Measurements from ENCODE around the gene NELFA.

Gene NELFA

DNA sequence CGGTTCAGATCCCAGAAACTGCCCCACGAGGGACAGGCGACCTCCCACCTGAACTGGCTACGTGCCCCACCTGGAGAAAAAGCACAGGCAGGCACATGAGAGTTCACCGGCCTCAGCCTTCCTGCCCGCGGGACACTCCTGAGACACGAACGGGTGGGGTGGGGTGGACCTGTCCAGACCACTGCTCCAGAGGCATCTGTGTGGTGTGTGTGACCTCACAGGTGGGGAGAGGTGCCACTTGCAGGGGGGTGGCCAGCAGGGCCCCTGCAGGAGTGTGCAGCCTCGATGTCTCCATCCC is 18.5 kb downstream of the NELFA start:
- TF ChIP-seq ZNF70 (CRISPR knock-in tag; IDR thresholded peaks at IDR 0.05): no peak
- TF ChIP-seq ZNF8 (CRISPR knock-in tag; IDR thresholded peaks at IDR 0.05): no peak
- TF ChIP-seq SNAI2 (CRISPR knock-in tag; IDR thresholded peaks at IDR 0.05): no peak
- TF ChIP-seq BACH2 (CRISPR knock-in tag; IDR thresholded peaks at IDR 0.05; ENCODE audit: borderline replicate concordance): no peak
- TF ChIP-seq, protein P1, sequence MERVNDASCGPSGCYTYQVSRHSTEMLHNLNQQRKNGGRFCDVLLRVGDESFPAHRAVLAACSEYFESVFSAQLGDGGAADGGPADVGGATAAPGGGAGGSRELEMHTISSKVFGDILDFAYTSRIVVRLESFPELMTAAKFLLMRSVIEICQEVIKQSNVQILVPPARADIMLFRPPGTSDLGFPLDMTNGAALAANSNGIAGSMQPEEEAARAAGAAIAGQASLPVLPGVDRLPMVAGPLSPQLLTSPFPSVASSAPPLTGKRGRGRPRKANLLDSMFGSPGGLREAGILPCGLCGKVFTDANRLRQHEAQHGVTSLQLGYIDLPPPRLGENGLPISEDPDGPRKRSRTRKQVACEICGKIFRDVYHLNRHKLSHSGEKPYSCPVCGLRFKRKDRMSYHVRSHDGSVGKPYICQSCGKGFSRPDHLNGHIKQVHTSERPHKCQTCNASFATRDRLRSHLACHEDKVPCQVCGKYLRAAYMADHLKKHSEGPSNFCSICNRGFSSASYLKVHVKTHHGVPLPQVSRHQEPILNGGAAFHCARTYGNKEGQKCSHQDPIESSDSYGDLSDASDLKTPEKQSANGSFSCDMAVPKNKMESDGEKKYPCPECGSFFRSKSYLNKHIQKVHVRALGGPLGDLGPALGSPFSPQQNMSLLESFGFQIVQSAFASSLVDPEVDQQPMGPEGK (CRISPR knock-in tag; IDR thresholded peaks at IDR 0.05; ENCODE audit: borderline replicate concordance): no peak
- no peak for TF ChIP-seq CSDC2 (CRISPR knock-in tag; IDR thresholded peaks at IDR 0.05)
- TF ChIP-seq OSR1 (CRISPR knock-in tag; IDR thresholded peaks at IDR 0.05): no peak
- no peak for TF ChIP-seq RARB (CRISPR knock-in tag; IDR thresholded peaks at IDR 0.05)
- no peak for TF ChIP-seq ESRRG (CRISPR knock-in tag; IDR thresholded peaks at IDR 0.05)
- no peak for TF ChIP-seq ARNTL (CRISPR knock-in tag; IDR thresholded peaks at IDR 0.05; ENCODE audit: borderline replicate concordance, low read depth)
- TF ChIP-seq TOX (CRISPR knock-in tag; IDR thresholded peaks at IDR 0.05; ENCODE audit: borderline replicate concordance): no peak
- TF ChIP-seq TCF4 (CRISPR knock-in tag; IDR thresholded peaks at IDR 0.05; ENCODE audit: borderline replicate concordance): no peak
- TF ChIP-seq ZNF565 (CRISPR knock-in tag; conservative IDR thresholded peaks at IDR 0.05; ENCODE audit: low read depth): no peak
- TF ChIP-seq, protein P2, sequence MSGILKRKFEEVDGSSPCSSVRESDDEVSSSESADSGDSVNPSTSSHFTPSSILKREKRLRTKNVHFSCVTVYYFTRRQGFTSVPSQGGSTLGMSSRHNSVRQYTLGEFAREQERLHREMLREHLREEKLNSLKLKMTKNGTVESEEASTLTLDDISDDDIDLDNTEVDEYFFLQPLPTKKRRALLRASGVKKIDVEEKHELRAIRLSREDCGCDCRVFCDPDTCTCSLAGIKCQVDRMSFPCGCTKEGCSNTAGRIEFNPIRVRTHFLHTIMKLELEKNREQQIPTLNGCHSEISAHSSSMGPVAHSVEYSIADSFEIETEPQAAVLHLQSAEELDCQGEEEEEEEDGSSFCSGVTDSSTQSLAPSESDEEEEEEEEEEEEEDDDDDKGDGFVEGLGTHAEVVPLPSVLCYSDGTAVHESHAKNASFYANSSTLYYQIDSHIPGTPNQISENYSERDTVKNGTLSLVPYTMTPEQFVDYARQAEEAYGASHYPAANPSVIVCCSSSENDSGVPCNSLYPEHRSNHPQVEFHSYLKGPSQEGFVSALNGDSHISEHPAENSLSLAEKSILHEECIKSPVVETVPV (CRISPR knock-in tag; IDR thresholded peaks at IDR 0.05): no peak
- TF ChIP-seq, protein P3, sequence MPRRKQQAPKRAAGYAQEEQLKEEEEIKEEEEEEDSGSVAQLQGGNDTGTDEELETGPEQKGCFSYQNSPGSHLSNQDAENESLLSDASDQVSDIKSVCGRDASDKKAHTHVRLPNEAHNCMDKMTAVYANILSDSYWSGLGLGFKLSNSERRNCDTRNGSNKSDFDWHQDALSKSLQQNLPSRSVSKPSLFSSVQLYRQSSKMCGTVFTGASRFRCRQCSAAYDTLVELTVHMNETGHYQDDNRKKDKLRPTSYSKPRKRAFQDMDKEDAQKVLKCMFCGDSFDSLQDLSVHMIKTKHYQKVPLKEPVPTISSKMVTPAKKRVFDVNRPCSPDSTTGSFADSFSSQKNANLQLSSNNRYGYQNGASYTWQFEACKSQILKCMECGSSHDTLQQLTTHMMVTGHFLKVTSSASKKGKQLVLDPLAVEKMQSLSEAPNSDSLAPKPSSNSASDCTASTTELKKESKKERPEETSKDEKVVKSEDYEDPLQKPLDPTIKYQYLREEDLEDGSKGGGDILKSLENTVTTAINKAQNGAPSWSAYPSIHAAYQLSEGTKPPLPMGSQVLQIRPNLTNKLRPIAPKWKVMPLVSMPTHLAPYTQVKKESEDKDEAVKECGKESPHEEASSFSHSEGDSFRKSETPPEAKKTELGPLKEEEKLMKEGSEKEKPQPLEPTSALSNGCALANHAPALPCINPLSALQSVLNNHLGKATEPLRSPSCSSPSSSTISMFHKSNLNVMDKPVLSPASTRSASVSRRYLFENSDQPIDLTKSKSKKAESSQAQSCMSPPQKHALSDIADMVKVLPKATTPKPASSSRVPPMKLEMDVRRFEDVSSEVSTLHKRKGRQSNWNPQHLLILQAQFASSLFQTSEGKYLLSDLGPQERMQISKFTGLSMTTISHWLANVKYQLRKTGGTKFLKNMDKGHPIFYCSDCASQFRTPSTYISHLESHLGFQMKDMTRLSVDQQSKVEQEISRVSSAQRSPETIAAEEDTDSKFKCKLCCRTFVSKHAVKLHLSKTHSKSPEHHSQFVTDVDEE (CRISPR knock-in tag; IDR thresholded peaks at IDR 0.05): no peak
- no peak for TF ChIP-seq ZFP30 (CRISPR knock-in tag; IDR thresholded peaks at IDR 0.05)
- TF ChIP-seq PPARA (CRISPR knock-in tag; IDR thresholded peaks at IDR 0.05; ENCODE audit: borderline replicate concordance): no peak
- no peak for TF ChIP-seq ZC3H10 (CRISPR knock-in tag; IDR thresholded peaks at IDR 0.05)
- TF ChIP-seq GLIS3 (CRISPR knock-in tag; IDR thresholded peaks at IDR 0.05): no peak
- TF ChIP-seq, protein P4, sequence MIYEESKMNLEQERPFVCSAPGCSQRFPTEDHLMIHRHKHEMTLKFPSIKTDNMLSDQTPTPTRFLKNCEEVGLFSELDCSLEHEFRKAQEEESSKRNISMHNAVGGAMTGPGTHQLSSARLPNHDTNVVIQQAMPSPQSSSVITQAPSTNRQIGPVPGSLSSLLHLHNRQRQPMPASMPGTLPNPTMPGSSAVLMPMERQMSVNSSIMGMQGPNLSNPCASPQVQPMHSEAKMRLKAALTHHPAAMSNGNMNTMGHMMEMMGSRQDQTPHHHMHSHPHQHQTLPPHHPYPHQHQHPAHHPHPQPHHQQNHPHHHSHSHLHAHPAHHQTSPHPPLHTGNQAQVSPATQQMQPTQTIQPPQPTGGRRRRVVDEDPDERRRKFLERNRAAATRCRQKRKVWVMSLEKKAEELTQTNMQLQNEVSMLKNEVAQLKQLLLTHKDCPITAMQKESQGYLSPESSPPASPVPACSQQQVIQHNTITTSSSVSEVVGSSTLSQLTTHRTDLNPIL (CRISPR knock-in tag; IDR thresholded peaks at IDR 0.05; ENCODE audit: low read depth): no peak

DNA sequence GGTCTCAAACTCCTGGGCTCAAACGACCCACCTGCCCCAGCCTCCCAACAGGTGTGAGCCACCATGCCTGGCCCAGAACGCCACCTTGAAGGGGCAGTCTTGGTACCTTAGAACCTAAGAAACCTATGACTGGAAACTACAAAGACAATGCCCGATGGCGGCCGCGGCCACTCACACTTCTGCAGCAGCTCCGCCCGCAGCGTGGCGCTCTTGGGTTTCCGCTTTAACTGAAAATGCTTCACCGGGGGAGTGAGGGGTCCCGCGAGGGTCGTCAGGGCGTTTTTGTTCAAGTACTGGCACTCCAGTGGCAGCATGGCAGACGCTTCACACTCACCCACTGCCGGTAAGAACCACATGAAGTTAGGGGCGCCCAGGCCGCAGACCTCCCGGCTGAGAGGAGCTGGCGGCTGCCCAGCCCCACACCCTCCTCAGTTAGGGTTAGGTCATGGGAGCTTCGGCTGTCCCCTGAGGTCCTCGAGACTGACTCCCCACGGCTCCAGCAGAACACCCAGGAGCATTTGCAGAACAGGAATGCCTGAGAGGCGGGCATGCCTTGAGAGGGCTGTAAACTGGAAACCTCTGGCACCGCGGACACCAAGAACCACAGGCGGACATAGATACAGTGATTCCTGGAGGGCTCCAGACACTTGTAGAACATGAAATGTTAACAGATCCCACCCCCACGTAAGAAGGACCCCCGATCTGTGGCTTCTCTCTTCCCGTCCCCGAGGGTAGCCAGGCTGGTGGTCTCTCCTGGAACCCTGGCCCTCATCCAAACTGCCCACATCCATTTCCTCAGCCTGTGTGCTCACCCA is 19.0 kb downstream of the NELFA start:
- no peak for ATAC-seq
- TF ChIP-seq TOX (CRISPR knock-in tag; IDR thresholded peaks at IDR 0.05; ENCODE audit: borderline replicate concordance) (no peak), ISL1 (CRISPR knock-in tag; IDR thresholded peaks at IDR 0.05) (no peak), ESRRG (CRISPR knock-in tag; IDR thresholded peaks at IDR 0.05) (no peak), ZNF70 (CRISPR knock-in tag; IDR thresholded peaks at IDR 0.05) (no peak), ARNTL (CRISPR knock-in tag; IDR thresholded peaks at IDR 0.05; ENCODE audit: borderline replicate concordance, low read depth) (no peak)

More for the DNA sequence above, 18.5 kb downstream of the NELFA start:
- ATAC-seq: no peak

DNA sequence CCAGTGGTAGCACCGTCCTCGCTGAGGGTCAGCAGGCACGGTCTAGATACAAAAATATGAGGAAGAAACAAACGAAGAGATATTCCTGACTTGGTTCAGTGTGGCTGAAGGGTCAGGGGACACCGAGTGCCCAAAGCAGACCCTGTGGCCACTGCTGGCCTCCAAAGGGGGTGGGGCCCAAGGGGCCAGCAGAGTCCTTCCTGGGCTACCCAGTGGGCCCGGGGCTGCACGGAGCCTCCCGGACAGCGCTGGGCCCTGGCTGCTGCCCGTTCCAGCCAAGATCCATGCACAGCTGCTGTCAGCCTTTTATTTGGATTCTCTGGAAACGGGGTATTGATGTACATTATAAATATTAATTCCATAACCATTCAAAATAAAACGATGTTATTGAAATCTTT is 20.4 kb downstream of the NELFA start:
- no peak for ATAC-seq
- TF ChIP-seq, protein P5, sequence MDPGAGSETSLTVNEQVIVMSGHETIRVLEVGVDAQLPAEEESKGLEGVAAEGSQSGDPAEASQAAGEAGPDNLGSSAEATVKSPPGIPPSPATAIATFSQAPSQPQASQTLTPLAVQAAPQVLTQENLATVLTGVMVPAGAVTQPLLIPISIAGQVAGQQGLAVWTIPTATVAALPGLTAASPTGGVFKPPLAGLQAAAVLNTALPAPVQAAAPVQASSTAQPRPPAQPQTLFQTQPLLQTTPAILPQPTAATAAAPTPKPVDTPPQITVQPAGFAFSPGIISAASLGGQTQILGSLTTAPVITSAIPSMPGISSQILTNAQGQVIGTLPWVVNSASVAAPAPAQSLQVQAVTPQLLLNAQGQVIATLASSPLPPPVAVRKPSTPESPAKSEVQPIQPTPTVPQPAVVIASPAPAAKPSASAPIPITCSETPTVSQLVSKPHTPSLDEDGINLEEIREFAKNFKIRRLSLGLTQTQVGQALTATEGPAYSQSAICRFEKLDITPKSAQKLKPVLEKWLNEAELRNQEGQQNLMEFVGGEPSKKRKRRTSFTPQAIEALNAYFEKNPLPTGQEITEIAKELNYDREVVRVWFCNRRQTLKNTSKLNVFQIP (CRISPR knock-in tag; IDR thresholded peaks at IDR 0.05; ENCODE audit: borderline replicate concordance, low read depth): no peak
- TF ChIP-seq ZC3H10 (CRISPR knock-in tag; IDR thresholded peaks at IDR 0.05): no peak
- no peak for TF ChIP-seq ARNTL (CRISPR knock-in tag; IDR thresholded peaks at IDR 0.05; ENCODE audit: borderline replicate concordance, low read depth)
- TF ChIP-seq CSDC2 (CRISPR knock-in tag; IDR thresholded peaks at IDR 0.05): no peak
- TF ChIP-seq, protein P2 (CRISPR knock-in tag; IDR thresholded peaks at IDR 0.05): no peak
- no peak for TF ChIP-seq TCF4 (CRISPR knock-in tag; IDR thresholded peaks at IDR 0.05; ENCODE audit: borderline replicate concordance)
- TF ChIP-seq BACH2 (CRISPR knock-in tag; IDR thresholded peaks at IDR 0.05; ENCODE audit: borderline replicate concordance): no peak
- TF ChIP-seq, protein P1 (CRISPR knock-in tag; IDR thresholded peaks at IDR 0.05; ENCODE audit: borderline replicate concordance): no peak
- TF ChIP-seq TOX (CRISPR knock-in tag; IDR thresholded peaks at IDR 0.05; ENCODE audit: borderline replicate concordance): no peak
- TF ChIP-seq RARB (CRISPR knock-in tag; IDR thresholded peaks at IDR 0.05): no peak
- TF ChIP-seq, protein P4 (CRISPR knock-in tag; IDR thresholded peaks at IDR 0.05; ENCODE audit: low read depth): no peak
- no peak for TF ChIP-seq ZNF565 (CRISPR knock-in tag; conservative IDR thresholded peaks at IDR 0.05; ENCODE audit: low read depth)
